H1 (cell line): ENCODE data around the gene EXOC1. TPM values are rescaled to one million over a fixed set of nuclear protein-coding genes. Genes with fewer than 3 reads are reported as not detected.

Experiments used
- CTCF ChIA-PET: fragments of 300-600 bp; sonication (Branson Sonifier 250); formaldehyde crosslinking; loops from one replicate; lab custom pipeline; 2021; ENCODE audit not compliant: partially characterized antibody; lab: Charles Lee
- POLR2A ChIA-PET: fragments of 300-600 bp; sonication (Branson Sonifier 250); formaldehyde crosslinking; loops from one replicate; lab custom pipeline; 2021; ENCODE audit warnings: inconsistent platforms; ENCODE audit not compliant: partially characterized antibody; lab: Charles Lee
- DNase-seq, 2 experiments: peaks; one replicate each; pipeline versions ENCODE4 v3.0.0 to v3.0.0-alpha.2; 2010 to 2022; ENCODE audit warnings: low spot score in 2 of 2, low read depth in 1 of 2, mixed read lengths in 1 of 2
- FAIRE-seq: peaks from 2 replicates; lab custom pipeline; 2011; peaks lifted over from hg19 to GRCh38; lab: Jason Lieb, UNC
- H2AFZ ChIP-seq: 2 replicates; pipeline ENCODE4 v1.8.1; 2012; ENCODE audit warnings: low read length, inconsistent platforms
- H2AK5ac ChIP-seq: 2 replicates; pipeline ENCODE4 v1.6.1; 2013; ENCODE audit warnings: low read depth, low read length
- H2BK120ac ChIP-seq: replicated peaks from 2 replicates; pipeline ENCODE3; 2013; ENCODE audit warnings: low read depth, low read length, inconsistent platforms
- H2BK12ac ChIP-seq: 2 replicates; pipeline ENCODE4 v1.6.1; 2013; ENCODE audit warnings: low read depth, low read length
- H2BK15ac ChIP-seq: 2 replicates; pipeline ENCODE4 v1.6.1; 2013; ENCODE audit warnings: low read length
- H2BK20ac ChIP-seq: 2 replicates; pipeline ENCODE4 v1.6.1; 2013; ENCODE audit warnings: low read length
- H2BK5ac ChIP-seq: 2 replicates; pipeline ENCODE4 v1.6.1; 2013; ENCODE audit warnings: low read depth, low read length
- H3K14ac ChIP-seq: 2 replicates; pipeline ENCODE4 v1.6.1; 2013; ENCODE audit warnings: inconsistent platforms; ENCODE audit not compliant: insufficient read length
- H3K18ac ChIP-seq: 2 replicates; pipeline ENCODE4 v1.6.1; 2013; ENCODE audit warnings: low read length; ENCODE audit errors: extremely low read depth
- H3K23ac ChIP-seq: 2 replicates; pipeline ENCODE4 v1.6.1; 2013; ENCODE audit warnings: inconsistent platforms; ENCODE audit not compliant: insufficient read length
- H3K23me2 ChIP-seq: 2 replicates; pipeline ENCODE4 v1.6.1; 2013; ENCODE audit warnings: low read depth, low read length
- H3K27ac ChIP-seq: 2 replicates; pipeline ENCODE4 v1.6.1; 2011; ENCODE audit warnings: low read depth, low read length, inconsistent platforms
- H3K27me3 ChIP-seq, 4 experiments: replicated peaks in 1 of 4; 1 replicate in 1 of 4; 2 replicates in 3 of 4; pipeline versions ENCODE4 v1.6.1 to v1.8.1; 2011 to 2013; ENCODE audit warnings: low read length in 3 of 4, mild to moderate bottlenecking in 3 of 4, inconsistent platforms in 2 of 4, mixed read lengths in 2 of 4, moderate library complexity in 1 of 4; ENCODE audit not compliant: control insufficient read depth in 3 of 4, insufficient read depth in 3 of 4; ENCODE audit errors: extremely low read depth in 1 of 4
- H3K36me3 ChIP-seq, 4 experiments: 2 replicates each; pipeline versions ENCODE4 v1.6.1 to v1.8.1; 2011 to 2013; ENCODE audit warnings: mild to moderate bottlenecking in 4 of 4, low read length in 3 of 4, moderate library complexity in 2 of 4, control low read depth in 1 of 4, inconsistent platforms in 1 of 4; ENCODE audit not compliant: insufficient read depth in 4 of 4, control insufficient read depth in 2 of 4
- H3K4ac ChIP-seq: replicated peaks from 2 replicates; pipeline ENCODE3; 2013; ENCODE audit warnings: low read length, low read depth, mixed read lengths, inconsistent platforms; ENCODE audit not compliant: insufficient read length
- H3K4me1 ChIP-seq, 4 experiments: replicated peaks in 1 of 4; 1 replicate in 1 of 4; 2 replicates in 3 of 4; pipeline versions ENCODE4 v1.6.1 to v1.8.1; 2011 to 2013; ENCODE audit warnings: low read length in 3 of 4, inconsistent platforms in 2 of 4, mixed read lengths in 1 of 4; ENCODE audit not compliant: insufficient read depth in 4 of 4, control insufficient read depth in 3 of 4
- H3K4me2 ChIP-seq, 2 experiments: 2 replicates each; pipeline versions ENCODE4 v1.6.1 to v1.8.1; 2011 to 2013; ENCODE audit warnings: low read depth in 2 of 2, low read length in 2 of 2, control low read depth in 1 of 2, inconsistent platforms in 1 of 2, mild to moderate bottlenecking in 1 of 2; ENCODE audit not compliant: insufficient read depth in 1 of 2
- H3K4me3 ChIP-seq, 4 experiments: fragments of 200-600, 300-600 bp in 1 of 4; sonication (generic), shearing (Covaris generic), sonication (Bioruptor Twin) in 1 of 4; 2 replicates each; pipeline versions ENCODE4 v1.5.1 to v1.8.1; 2011 to 2016; ENCODE audit warnings: low read length in 4 of 4, low read depth in 3 of 4, control low read depth in 2 of 4, inconsistent platforms in 2 of 4, mild to moderate bottlenecking in 2 of 4, mixed read lengths in 1 of 4, moderate library complexity in 1 of 4; ENCODE audit not compliant: insufficient read depth in 2 of 4; ENCODE audit errors: extremely low read depth in 1 of 4
- H3K56ac ChIP-seq: replicated peaks from 2 replicates; pipeline ENCODE3; 2013; ENCODE audit warnings: low read depth, mild to moderate bottlenecking, mixed read lengths, low read length, inconsistent platforms; ENCODE audit not compliant: insufficient read length
- H3K79me1 ChIP-seq: 2 replicates; pipeline ENCODE4 v1.6.1; 2013; ENCODE audit warnings: low read depth, low read length, control low read depth
- H3K79me2 ChIP-seq, 2 experiments: 2 replicates each; pipeline versions ENCODE4 v1.6.1 to v1.8.1; 2012 to 2013; ENCODE audit warnings: low read length in 2 of 2, mild to moderate bottlenecking in 2 of 2, inconsistent platforms in 1 of 2; ENCODE audit not compliant: insufficient read depth in 2 of 2, control insufficient read depth in 1 of 2
- H3K9ac ChIP-seq, 4 experiments: replicated peaks in 1 of 4; 1 replicate in 1 of 4; 2 replicates in 3 of 4; pipeline versions ENCODE4 v1.6.1 to v1.8.1; 2011 to 2013; ENCODE audit warnings: low read depth in 3 of 4, low read length in 3 of 4, control low read depth in 2 of 4, mild to moderate bottlenecking in 2 of 4, moderate library complexity in 2 of 4, inconsistent platforms in 1 of 4; ENCODE audit errors: extremely low read depth in 1 of 4
- H3K9me3 ChIP-seq, 2 experiments: 2 replicates each; pipeline versions ENCODE4 v1.6.1 to v1.8.1; 2012 to 2013; ENCODE audit warnings: mild to moderate bottlenecking in 2 of 2, moderate library complexity in 2 of 2, control low read depth in 1 of 2, inconsistent platforms in 1 of 2, low read depth in 1 of 2, low read length in 1 of 2, mixed read lengths in 1 of 2; ENCODE audit not compliant: insufficient read depth in 2 of 2
- H4K20me1 ChIP-seq, 2 experiments: replicated peaks in 1 of 2; 2 replicates each; pipeline versions ENCODE3 to v1.8.1; 2011 to 2013; ENCODE audit warnings: inconsistent platforms in 2 of 2, low read length in 2 of 2, mild to moderate bottlenecking in 1 of 2; ENCODE audit not compliant: insufficient read depth in 2 of 2, control insufficient read depth in 1 of 2
- H4K5ac ChIP-seq: 2 replicates; pipeline ENCODE4 v1.6.1; 2013; ENCODE audit warnings: low read length, low read depth, mixed read lengths, inconsistent platforms; ENCODE audit not compliant: insufficient read length
- H4K8ac ChIP-seq: 2 replicates; pipeline ENCODE4 v1.8.0; 2013; ENCODE audit warnings: mild to moderate bottlenecking, moderate library complexity, low read length, inconsistent platforms; ENCODE audit not compliant: insufficient read depth; ENCODE audit errors: extremely low read depth
- H4K91ac ChIP-seq: replicated peaks from 2 replicates; pipeline ENCODE3; 2013; ENCODE audit warnings: low read length, mixed read lengths, inconsistent platforms; ENCODE audit not compliant: insufficient read length
- BACH1 ChIP-seq: IDR thresholded peaks from 2 replicates; pipeline ENCODE4 v1.6.1; 2012; ENCODE audit warnings: low read length, improper control_type of control experiment
- CEBPB ChIP-seq: IDR thresholded peaks from 2 replicates; pipeline ENCODE4 v1.6.1; 2012; ENCODE audit warnings: low read depth, low read length
- HDAC2 ChIP-seq, 2 experiments: fragments of 300-600 bp in 1 of 2; sonication (generic) in 1 of 2; IDR thresholded peaks; 2 replicates each; pipeline ENCODE4 v1.6.1; 2011 to 2012; ENCODE audit warnings: low read depth in 2 of 2, low read length in 2 of 2, mild to moderate bottlenecking in 2 of 2, moderate library complexity in 2 of 2, borderline replicate concordance in 1 of 2, inconsistent platforms in 1 of 2
- JUN ChIP-seq: IDR thresholded peaks from 2 replicates; pipeline ENCODE4 v1.6.1; 2011; ENCODE audit warnings: low read depth, mild to moderate bottlenecking, improper control_type of control experiment, low read length
- NANOG ChIP-seq: IDR thresholded peaks from 2 replicates; pipeline ENCODE4 v1.6.1; 2011; ENCODE audit warnings: low read length, low read depth, mild to moderate bottlenecking, inconsistent platforms; ENCODE audit not compliant: insufficient read depth, poor library complexity, severe bottlenecking
- RNF2 ChIP-seq: fragments of 200-900, 300-1000 bp; sonication (generic); IDR thresholded peaks from 2 replicates; pipeline ENCODE4 v1.7.1; 2016; ENCODE audit warnings: borderline replicate concordance, low read depth, mild to moderate bottlenecking, antibody characterized with exemption, low read length; ENCODE audit not compliant: poor library complexity, severe bottlenecking; ENCODE audit errors: missing control alignments
- RXRA ChIP-seq: IDR thresholded peaks from 2 replicates; pipeline ENCODE4 v1.6.1; 2011; ENCODE audit warnings: low read depth, mild to moderate bottlenecking, low read length, moderate library complexity; ENCODE audit not compliant: insufficient read depth
- SIN3A ChIP-seq, 2 experiments: IDR thresholded peaks in 1 of 2; conservative IDR thresholded peaks in 1 of 2; 2 replicates each; pipeline ENCODE4 v1.6.1; 2011 to 2012; ENCODE audit warnings: low read length in 2 of 2, improper control_type of control experiment in 1 of 2, low read depth in 1 of 2, mild to moderate bottlenecking in 1 of 2
- SIRT6 ChIP-seq: IDR thresholded peaks from one replicate; pipeline ENCODE4 v1.7.1; 2012; ENCODE audit warnings: low read length, inconsistent platforms
- SP4 ChIP-seq: IDR thresholded peaks from 2 replicates; pipeline ENCODE4 v1.6.1; 2012; ENCODE audit warnings: low read length, inconsistent platforms
- TCF12 ChIP-seq: IDR thresholded peaks from 2 replicates; pipeline ENCODE4 v1.6.1; 2011; ENCODE audit warnings: low read depth, mild to moderate bottlenecking, low read length
- YY1 ChIP-seq: IDR thresholded peaks from 2 replicates; pipeline ENCODE4 v1.6.1; 2011; ENCODE audit warnings: low read depth, mild to moderate bottlenecking, low read length
- ZNF274 ChIP-seq: IDR thresholded peaks from 2 replicates; pipeline ENCODE4 v1.7.0; 2012; ENCODE audit warnings: low read length, borderline replicate concordance; ENCODE audit errors: extremely low read depth
- WGBS, 2 experiments: shearing (Covaris generic) in 1 of 2; methylation state at CpG; one replicate each; pipeline versions ENCODE4 v1.1.6 to v1.1.7; 2013 to 2015; ENCODE audit warnings: low lambda C conversion rate in 2 of 2, mixed read lengths in 2 of 2, inconsistent platforms in 1 of 2, low coverage in 1 of 2, missing lambda C conversion rate in 1 of 2; ENCODE audit not compliant: insufficient replicate concordance in 2 of 2, insufficient coverage in 1 of 2, insufficient read length in 1 of 2; ENCODE audit errors: extremely low coverage in 1 of 2, missing lambda C conversion rate in 1 of 2; 5-methylcytosine and 5-hydroxymethylcytosine counted together
- polyA plus RNA-seq, 7 experiments: library from polyadenylated mRNA; depleted of rRNA in 3 of 7; stranded (reverse) in 5 of 7; unstranded in 2 of 7; fragments of >200 nt in 5 of 7; fragments of 200-250 nt in 2 of 7; gene quantifications; 1 replicate in 5 of 7; 2 replicates in 1 of 7; 4 replicates in 1 of 7; pipeline versions ENCODE4 v1.2.1 to v1.2.3, GENCODE V29; 2011 to 2013; ENCODE audit warnings: missing spikeins in 2 of 7, mixed read lengths in 2 of 7
- total RNA-seq: library from RNA; stranded (reverse); fragmentation: NEBNext Ultra II Directional; extraction: Animal tissue kit (Norgen Biotek cat#: 25700); gene quantifications from 2 replicates; pipeline ENCODE4 v1.2.1, GENCODE V29; 2021

EXOC1 gene
- total and polyA plus RNA-seq, 2 of the 8 experiments (the other 6 are each of a cell fraction or from before 2014, with no cell fraction given), result 5.9 to 19.6 TPM

GRCh38 chr4:55927803-55928437 lies 74.5 kb downstream of the EXOC1 start:
- no peak overlapping the region for H2BK5ac ChIP-seq
- no peak overlapping the region for H2BK15ac ChIP-seq
- FAIRE-seq (no peak), DNase-seq (no peak)
- H3K4me2 ChIP-seq, result no peak overlapping the region
- peaks cover 0 to 3% (median 2%) of the 10 kb centered on the region in 4 experiments; a peak in 2 of 7 replicates for H3K4me1 ChIP-seq
- no peaks in the 10 kb centered on the region for H3K79me2 ChIP-seq
- no peak overlapping the region for H3K27ac ChIP-seq
- no peak overlapping the region for H2BK12ac ChIP-seq
- ChIA-PET CTCF (no interaction called here), POLR2A (no interaction called here)
- no peak overlapping the region for H2BK120ac ChIP-seq
- no peaks in the 10 kb centered on the region for H3K23me2 ChIP-seq
- H3K79me1 ChIP-seq, result no peaks in the 10 kb centered on the region
- H2AK5ac ChIP-seq, result no peak overlapping the region
- H3K9me3 ChIP-seq, result no peaks in the 10 kb centered on the region
- H4K8ac ChIP-seq, result no peak overlapping the region
- no peaks in the 10 kb centered on the region for H4K20me1 ChIP-seq
- no peak overlapping the region for H3K18ac ChIP-seq
- no peak overlapping the region for H2AFZ ChIP-seq
- no peak overlapping the region for H3K56ac ChIP-seq
- H2BK20ac ChIP-seq, result no peak overlapping the region
- H3K4ac ChIP-seq, result no peak overlapping the region
- no peaks in the 10 kb centered on the region for H3K36me3 ChIP-seq
- H3K23ac ChIP-seq, result no peak overlapping the region
- no peak overlapping the region for H3K9ac ChIP-seq
- H3K14ac ChIP-seq, result no peak overlapping the region
- no peak overlapping the region for H4K91ac ChIP-seq
- WGBS, 2 experiments, result 84% methylated on average over 2 of the region's 2 CpGs; no CpG with 5 or more reads in 1 of the 2 experiments
- no peaks in the 10 kb centered on the region for H3K27me3 ChIP-seq
- H4K5ac ChIP-seq, result no peak overlapping the region
- no peak overlapping the region for H3K4me3 ChIP-seq
- no peak for TF ChIP-seq BACH1
- no peak for TF ChIP-seq SIRT6
- no peak for TF ChIP-seq JUN
- TF ChIP-seq SP4, result no peak
- TF ChIP-seq SIN3A (conservative IDR thresholded peaks at IDR 0.05 in 1 of 2, IDR thresholded peaks at IDR 0.05 in 1 of 2; ENCODE audit: low read depth in 1 of 2, low read length in 2 of 2), result no peak
- no peak for TF ChIP-seq HDAC2 (IDR thresholded peaks at IDR 0.05; ENCODE audit: borderline replicate concordance in 1 of 2, low read depth in 2 of 2, low read length in 2 of 2)
- no peak for TF ChIP-seq YY1
- no peak for TF ChIP-seq RNF2
- TF ChIP-seq RXRA, result no peak
- TF ChIP-seq NANOG, result no peak
- TF ChIP-seq ZNF274, result no peak
- TF ChIP-seq TCF12, result no peak
- no peak for TF ChIP-seq CEBPB
